Small intestine (tissue), 16 donors: Measurements from ENCODE around the gene TGDS. TPM values are rescaled to one million over a fixed set of nuclear protein-coding genes. Genes with fewer than 3 reads are reported as not detected.
A peak's percentile ranks its signal among the peaks of the same experiment; 100 is the strongest.
"Not testable (repeated sequence)": the region's sequence is repeated elsewhere in the genome, so short reads cannot be mapped to it uniquely, and the experiment has no call there.

Source experiments
- DNase-seq, 2 donors: peaks; one replicate each; pipeline versions ENCODE4 v3.0.0 to v3.0.0-alpha.2; 2013
- FAIRE-seq: peaks from 2 replicates; lab custom pipeline; 2012; peaks lifted over from hg19 to GRCh38; lab: Jason Lieb, UNC
- H3K27ac ChIP-seq, 3 donors: one replicate each; pipeline ENCODE4 v1.5.1; 2013; ENCODE audit warnings: low read length in 2 of 3, mild to moderate bottlenecking in 2 of 3, control low read depth in 1 of 3, inconsistent platforms in 1 of 3, low read depth in 1 of 3, moderate library complexity in 1 of 3
- H3K27me3 ChIP-seq, 3 donors: one replicate each; pipeline ENCODE4 v1.6.1; 2013; ENCODE audit warnings: low read length in 3 of 3, inconsistent platforms in 1 of 3; ENCODE audit not compliant: control insufficient read depth in 3 of 3, insufficient read depth in 3 of 3
- H3K36me3 ChIP-seq, 3 donors: one replicate each; pipeline ENCODE4 v1.6.1; 2013; ENCODE audit warnings: low read length in 3 of 3, inconsistent platforms in 1 of 3, low read depth in 1 of 3, mild to moderate bottlenecking in 1 of 3, moderate library complexity in 1 of 3; ENCODE audit not compliant: control insufficient read depth in 3 of 3, insufficient read depth in 2 of 3
- H3K4me1 ChIP-seq, 3 donors: one replicate each; pipeline ENCODE4 v1.6.1; 2013; ENCODE audit warnings: low read length in 2 of 3, inconsistent platforms in 1 of 3, low read depth in 1 of 3, mild to moderate bottlenecking in 1 of 3, moderate library complexity in 1 of 3; ENCODE audit not compliant: control insufficient read depth in 3 of 3, insufficient read depth in 2 of 3
- H3K4me3 ChIP-seq, 3 donors: one replicate each; pipeline ENCODE4 v1.5.1; 2013; ENCODE audit warnings: low read length in 3 of 3, control low read depth in 1 of 3, inconsistent platforms in 1 of 3, low read depth in 1 of 3, mild to moderate bottlenecking in 1 of 3, moderate library complexity in 1 of 3
- H3K9me3 ChIP-seq, 2 donors: one replicate each; pipeline ENCODE4 v1.6.1; 2013; ENCODE audit warnings: low read depth in 1 of 2, low read length in 1 of 2; ENCODE audit not compliant: control insufficient read depth in 2 of 2, insufficient read depth in 1 of 2
- WGBS, 3 donors: extraction: QIAGEN DNeasy Blood & Tissue Kit; methylation state at CpG; one replicate each; pipeline ENCODE4 v1.1.7; 2013; 5-methylcytosine and 5-hydroxymethylcytosine counted together
- long read RNA-seq, 10 donors: transcript quantifications; one replicate each; lab custom pipeline, GENCODE V29; 2026
- polyA plus RNA-seq, 4 donors: library from polyadenylated mRNA; stranded (reverse) in 3 of 4; unstranded in 1 of 4; fragments of 200-250 nt in 3 of 4; fragments of 120-200 nt in 1 of 4; gene quantifications; one replicate each; pipeline versions ENCODE4 v1.2.1 to v1.2.3, GENCODE V29; 2013
- donor health status: healthy with polysubstance abuse.
- donor health status: control.
- donor health status: control.
- donor health status: Bipolar disorder and iron deficiency.
- donor health status: healthy.

TGDS gene, protein sequence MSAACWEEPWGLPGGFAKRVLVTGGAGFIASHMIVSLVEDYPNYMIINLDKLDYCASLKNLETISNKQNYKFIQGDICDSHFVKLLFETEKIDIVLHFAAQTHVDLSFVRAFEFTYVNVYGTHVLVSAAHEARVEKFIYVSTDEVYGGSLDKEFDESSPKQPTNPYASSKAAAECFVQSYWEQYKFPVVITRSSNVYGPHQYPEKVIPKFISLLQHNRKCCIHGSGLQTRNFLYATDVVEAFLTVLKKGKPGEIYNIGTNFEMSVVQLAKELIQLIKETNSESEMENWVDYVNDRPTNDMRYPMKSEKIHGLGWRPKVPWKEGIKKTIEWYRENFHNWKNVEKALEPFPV
- 10 to 100 TPM; 10.3 to 22.2 (median 12.0) TPM for polyA plus RNA-seq
- long read RNA-seq, donor 1: 0 reads
- long read RNA-seq, donor 2, partial matches to known transcripts: 0 of 1 reads
- long read RNA-seq, donor 2, other reads (novel, unspliced or antisense): 0 of 1 reads
- long read RNA-seq, donor 3, transcript TGDS-201 (12 exons, 1,905 nt): major isoform, 5 of 14 reads
- long read RNA-seq, donor 3, partial matches to known transcripts: 9 of 14 reads
- long read RNA-seq, donor 3, other reads (novel, unspliced or antisense): 0 of 14 reads
- long read RNA-seq, donor 4: 0 reads
- long read RNA-seq, donor 5, partial matches to known transcripts: 0 of 1 reads
- long read RNA-seq, donor 5, other reads (novel, unspliced or antisense): 0 of 1 reads
- long read RNA-seq, donor 6, partial matches to known transcripts: 0 of 4 reads
- long read RNA-seq, donor 6, other reads (novel, unspliced or antisense): 0 of 4 reads
- long read RNA-seq, donor 7: 0 reads
- long read RNA-seq, donor 8: 0 reads
- long read RNA-seq, donor 9: 0 reads
- long read RNA-seq, donor 10, transcript TGDS-201 (12 exons, 1,905 nt): major isoform, 5 of 5 reads
- long read RNA-seq, donor 10, partial matches to known transcripts: 0 of 5 reads
- long read RNA-seq, donor 10, other reads (novel, unspliced or antisense): 0 of 5 reads

DNA sequence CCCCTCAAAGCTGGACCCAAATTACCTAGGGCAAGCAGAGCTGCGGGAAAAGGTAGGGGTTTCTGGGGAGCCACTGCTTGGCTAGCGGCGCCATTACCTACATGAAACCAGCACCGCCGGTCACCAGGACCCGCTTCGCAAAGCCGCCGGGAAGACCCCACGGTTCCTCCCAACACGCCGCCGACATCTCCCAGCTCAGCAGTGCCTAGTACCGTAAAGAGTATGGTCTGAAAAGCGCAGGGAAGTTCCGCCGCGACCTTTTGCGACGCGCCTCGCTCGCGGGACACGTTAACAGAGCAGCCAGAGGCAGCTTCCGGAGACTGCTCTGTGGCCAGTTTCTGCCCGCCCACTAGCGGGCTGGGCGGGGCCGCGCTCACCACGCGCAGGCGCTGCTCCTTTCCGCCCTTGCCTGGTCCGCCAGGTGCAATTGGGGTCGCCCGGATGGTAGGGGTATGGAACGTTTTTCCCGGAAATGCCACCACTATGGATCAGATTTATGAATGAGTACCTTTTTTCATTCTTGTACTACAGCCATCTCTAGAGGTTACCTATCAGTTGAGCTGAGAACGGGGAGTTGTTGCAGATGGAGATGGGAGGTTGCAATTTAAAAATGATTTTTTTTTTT, at the start of gene TGDS:
Gene TGDS, minus strand, starts transcription at position 203 of the 625 bp plus-strand sequence. Its CDS starts 16 bp downstream, at position 187.
- Histone ChIP-seq H3K4me3 (peak within 1 kb of the TSS; percentile 66 to 96 (median 87)), H3K4me1 (peaks cover 5 to 10% (median 5%) of the 10 kb centered on the region in 3 donors), H3K27ac (peak within 1 kb of the TSS; percentile 68 to 87 (median 82)), H3K9me3 (no peaks in the 10 kb centered on the region), H3K27me3 (no peaks in the 10 kb centered on the region), H3K36me3 (peaks cover 2 to 10% (median 2%) of the 10 kb centered on the region in 3 donors)
- DNase-seq (peak; percentile 94 to 97), FAIRE-seq (no peak)
- 0 to 1% (median 0%) methylated on average over 40 to 41 of the region's 41 CpGs for WGBS, 3 donors

DNA sequence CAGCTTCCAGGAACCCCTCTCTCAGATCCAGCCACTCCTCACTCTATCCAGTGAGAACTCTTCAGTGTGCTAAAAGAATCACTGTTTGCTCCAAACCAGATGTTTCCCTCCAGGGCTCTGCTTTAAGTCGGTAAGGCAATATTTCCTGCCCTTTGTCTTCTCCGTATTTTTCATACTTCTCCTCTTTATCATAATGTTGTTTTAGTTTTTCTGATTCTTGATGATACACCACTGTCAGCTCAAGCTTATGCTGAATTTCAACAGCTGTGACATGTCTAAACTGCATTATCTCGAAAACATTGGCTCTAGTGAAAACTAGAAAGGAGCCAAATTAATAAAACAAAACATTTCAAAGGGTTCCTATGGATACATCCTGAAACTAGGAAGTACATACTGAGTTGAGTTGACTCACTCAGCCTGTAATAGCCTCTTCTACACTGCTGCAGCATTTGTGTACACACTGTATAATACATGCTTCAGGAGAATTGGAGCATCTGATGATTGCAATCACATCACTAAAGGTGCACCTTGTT, 45.5 kb upstream of the TGDS start:
- Histone ChIP-seq H3K4me3 (no peak overlapping the region), H3K4me1 (no peaks in the 10 kb centered on the region), H3K36me3 (no peaks in the 10 kb centered on the region), H3K27me3 (no peaks in the 10 kb centered on the region), H3K9me3 (no peaks in the 10 kb centered on the region), H3K27ac (peak overlapping the region in 1 of 3 donors; percentile 24)
- DNase-seq (peak in 1 of 2 donors; percentile 23), FAIRE-seq (no peak)
- 6 to 18% (median 14%) methylated on average over 3 of the region's 3 CpGs for WGBS, 3 donors

DNA sequence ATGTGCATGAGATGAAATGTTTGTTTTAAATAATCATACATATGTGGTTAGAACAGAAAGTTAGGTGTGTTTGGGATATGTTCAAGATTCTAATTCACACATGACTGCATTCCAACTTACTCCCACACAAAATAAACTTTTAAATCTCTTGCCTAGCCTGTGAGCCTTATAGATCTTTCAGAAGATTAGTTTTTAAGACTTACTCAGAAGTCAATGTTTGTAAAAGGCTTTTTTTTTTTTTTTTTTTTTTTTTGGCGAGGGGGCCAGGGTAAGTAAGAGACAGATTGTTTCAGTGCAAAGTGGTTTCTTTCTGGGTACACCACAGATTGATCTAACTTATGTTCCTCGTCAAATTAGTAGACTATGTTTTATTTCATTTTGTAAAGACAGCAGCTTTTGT, 44.8 kb upstream of the TGDS start:
- Histone ChIP-seq H3K4me1 (no peaks in the 10 kb centered on the region), H3K4me3 (no peak overlapping the region), H3K36me3 (no peaks in the 10 kb centered on the region), H3K9me3 (no peaks in the 10 kb centered on the region), H3K27me3 (no peaks in the 10 kb centered on the region), H3K27ac (no peak overlapping the region)
- 62 to 82% (median 74%) methylated on average over 1 to 2 of the region's 2 CpGs for WGBS, 3 donors
- no peak for FAIRE-seq
- DNase-seq: no peak

DNA sequence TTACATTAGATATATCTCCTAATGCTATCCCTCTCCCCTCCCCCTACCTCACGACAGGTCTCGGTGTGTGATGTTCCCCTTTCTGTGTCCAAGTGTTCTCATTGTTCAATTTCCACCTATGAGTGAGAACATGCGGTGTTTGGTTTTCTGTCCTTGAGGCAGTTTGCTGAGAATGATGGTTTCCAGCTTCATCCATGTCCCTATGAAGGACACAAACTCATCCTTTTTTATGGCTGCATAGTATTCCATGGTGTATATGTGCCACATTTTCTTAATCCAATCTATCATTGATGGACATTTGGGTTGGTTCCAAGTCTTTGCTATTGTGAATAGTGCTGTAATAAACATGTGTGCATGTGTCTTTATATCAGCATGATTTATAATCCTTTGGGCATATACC, 41.7 kb upstream of the TGDS start:
- not testable (repeated sequence) for H3K4me3 ChIP-seq, FAIRE-seq, H3K36me3 ChIP-seq, H3K4me1 ChIP-seq, H3K9me3 ChIP-seq, DNase-seq, H3K27ac ChIP-seq, H3K27me3 ChIP-seq
- WGBS, 3 donors: 97 to 100% (median 97%) methylated on average over 3 of the region's 3 CpGs

DNA sequence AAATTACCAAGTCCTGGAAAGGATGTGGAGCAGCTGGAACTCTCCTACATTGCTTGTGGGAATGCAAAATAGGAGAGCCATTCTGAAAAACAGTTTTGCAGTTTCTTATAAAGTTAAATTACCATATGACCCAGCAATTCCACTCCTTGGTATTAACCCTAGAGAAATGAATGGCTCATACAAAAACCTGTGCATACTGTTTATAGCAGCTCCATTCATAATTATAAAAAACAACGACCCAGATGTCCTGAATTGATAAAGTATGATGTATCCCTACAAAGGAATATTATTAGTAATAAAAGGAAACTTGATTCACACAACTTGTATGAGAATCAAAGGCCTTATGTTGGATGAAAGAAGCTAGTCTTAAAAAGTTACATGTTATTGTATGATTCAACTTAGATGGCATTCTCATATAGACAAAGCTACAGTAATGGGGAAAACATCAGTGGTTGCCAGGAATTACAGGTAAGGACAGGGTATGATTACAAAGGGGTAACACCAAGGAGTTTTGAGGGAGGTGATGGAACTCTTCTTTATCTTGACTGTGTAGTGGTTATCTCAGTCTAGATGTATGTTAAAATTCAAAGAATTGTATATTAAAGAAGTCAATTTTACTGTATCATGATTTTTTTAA, 41.1 kb upstream of the TGDS start:
- WGBS, 3 donors: 60 to 83% (median 66%) methylated on average over 1 of the region's 1 CpG
- FAIRE-seq: no peak

DNA sequence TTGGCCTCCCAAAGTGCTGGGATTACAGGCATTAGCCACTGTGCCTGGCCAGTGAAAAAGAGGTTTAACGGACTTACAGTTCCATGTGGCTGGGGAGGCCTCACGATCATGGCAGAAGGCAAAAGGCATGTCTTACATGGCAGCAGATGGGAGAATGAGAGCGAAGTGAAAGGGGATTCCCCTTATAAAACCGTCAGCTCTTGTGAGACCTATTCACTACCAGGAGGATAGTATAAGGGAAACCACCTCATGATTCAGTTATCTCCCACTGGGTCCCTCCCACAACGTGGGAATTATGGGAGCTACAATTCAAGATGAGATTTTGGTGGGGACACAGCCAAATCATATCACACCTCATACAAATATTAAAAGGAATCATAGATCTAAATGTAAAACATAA, 40.1 kb upstream of the TGDS start:
- H3K27me3 ChIP-seq, H3K4me1 ChIP-seq, H3K36me3 ChIP-seq, H3K27ac ChIP-seq, H3K4me3 ChIP-seq, FAIRE-seq, DNase-seq, H3K9me3 ChIP-seq: not testable (repeated sequence)
- WGBS, 3 donors: 69 to 81% (median 78%) methylated on average over 5 of the region's 5 CpGs

More for the DNA sequence above, 41.1 kb upstream of the TGDS start:
- H3K27ac ChIP-seq: no peak overlapping the region
- no peaks in the 10 kb centered on the region for H3K36me3 ChIP-seq
- no peak overlapping the region for H3K4me3 ChIP-seq
- no peaks in the 10 kb centered on the region for H3K9me3 ChIP-seq
- DNase-seq: no peak
- no peaks in the 10 kb centered on the region for H3K4me1 ChIP-seq
- no peaks in the 10 kb centered on the region for H3K27me3 ChIP-seq

DNA sequence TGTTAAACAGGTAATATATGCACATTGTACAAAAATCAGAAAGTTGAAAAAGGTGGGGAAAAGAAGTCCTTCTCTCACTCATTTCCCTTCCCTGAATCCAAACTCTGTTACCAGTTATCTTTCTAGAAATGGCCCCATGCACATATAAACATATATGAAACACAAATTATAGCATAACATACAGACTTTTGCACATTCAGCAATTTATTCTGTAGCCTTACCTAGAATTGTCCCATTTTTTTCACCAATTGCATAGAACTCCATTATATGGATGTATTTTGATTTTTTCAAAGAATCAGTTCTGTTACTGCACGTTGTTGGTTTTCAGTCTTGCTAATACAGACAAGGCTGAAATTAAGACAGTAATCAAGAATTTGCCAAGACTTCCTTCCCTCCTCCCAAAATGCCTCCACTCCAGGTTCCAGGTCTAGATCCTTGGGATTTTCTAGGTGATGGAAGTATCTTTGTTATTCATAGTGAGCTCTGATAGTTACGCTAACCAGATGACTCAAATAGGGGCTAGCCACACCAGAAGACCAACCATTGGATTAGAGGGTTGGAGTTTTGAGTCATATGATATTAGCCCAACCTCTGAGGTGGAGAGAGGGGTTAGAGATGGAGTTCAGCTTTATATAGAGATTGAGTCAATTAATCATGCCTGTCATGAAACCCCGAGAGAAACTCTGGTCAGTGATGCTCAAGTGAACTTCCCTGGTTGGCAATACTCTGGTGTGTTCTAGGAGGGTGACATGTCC, 36.5 kb upstream of the TGDS start:
- Histone ChIP-seq H3K27ac (no peak overlapping the region), H3K4me1 (no peaks in the 10 kb centered on the region), H3K27me3 (no peaks in the 10 kb centered on the region), H3K4me3 (no peak overlapping the region), H3K9me3 (no peaks in the 10 kb centered on the region), H3K36me3 (no peaks in the 10 kb centered on the region)
- 90 to 98% (median 98%) methylated on average over 3 of the region's 3 CpGs for WGBS, 3 donors
- FAIRE-seq (no peak), DNase-seq (no peak)
